Activated T-cell treated with anti-CD3 and anti-CD28 coated beads, Interleukin-2, amount 50 U/mL, for 72 hours (primary cell): Measurements from ENCODE around the gene ECD. TPM values are rescaled to one million over a fixed set of nuclear protein-coding genes. Genes with fewer than 3 reads are reported as not detected.
"Not testable (repeated sequence)": the region's sequence is repeated elsewhere in the genome, so short reads cannot be mapped to it uniquely, and the experiment has no call there.

ENCODE experiments used
- ATAC-seq, 2 donors: fragments of 150-1000 bp; cut with Tn5 transposase; replicated peaks in 1 of 2; 2 replicates each; pipeline ENCODE4 v1.10.0; 2021; ENCODE audit warnings: moderate library complexity in 2 of 2, mild to moderate bottlenecking in 1 of 2
- DNase-seq, 2 donors: peaks; one replicate each; pipeline ENCODE4 v3.0.0; 2021 to 2022; ENCODE audit warnings: mixed read lengths in 1 of 2
- H3K27ac Mint-ChIP-seq: one replicate; pipeline ENCODE4 v1.8.0; 2022; ENCODE audit warnings: mild to moderate bottlenecking, moderate library complexity, mixed read lengths
- H3K27me3 Mint-ChIP-seq: one replicate; pipeline ENCODE4 v1.8.0; 2022; ENCODE audit warnings: low read depth, mixed read lengths
- H3K36me3 Mint-ChIP-seq, 2 donors: one replicate each; pipeline ENCODE4 v1.8.0; 2022; ENCODE audit warnings: mixed read lengths in 2 of 2, mild to moderate bottlenecking in 1 of 2; ENCODE audit not compliant: insufficient read depth in 2 of 2
- H3K4me1 Mint-ChIP-seq: one replicate; pipeline ENCODE4 v1.8.0; 2022; ENCODE audit warnings: low read depth, mixed read lengths
- H3K4me3 Mint-ChIP-seq, 2 donors: one replicate each; pipeline ENCODE4 v1.8.0; 2022; ENCODE audit warnings: mild to moderate bottlenecking in 2 of 2, mixed read lengths in 2 of 2, moderate library complexity in 2 of 2
- H3K9me3 Mint-ChIP-seq, 2 donors: one replicate each; pipeline ENCODE4 v1.8.0; 2022; ENCODE audit warnings: mixed read lengths in 2 of 2
- total RNA-seq, 2 donors: library from RNA; stranded (reverse); gene quantifications; one replicate each; pipeline ENCODE4 v1.2.3, GENCODE V29; 2022

The ECD gene
- total RNA-seq, 2 donors from 2014 or later, result 31.9 to 32.8 TPM

DNA sequence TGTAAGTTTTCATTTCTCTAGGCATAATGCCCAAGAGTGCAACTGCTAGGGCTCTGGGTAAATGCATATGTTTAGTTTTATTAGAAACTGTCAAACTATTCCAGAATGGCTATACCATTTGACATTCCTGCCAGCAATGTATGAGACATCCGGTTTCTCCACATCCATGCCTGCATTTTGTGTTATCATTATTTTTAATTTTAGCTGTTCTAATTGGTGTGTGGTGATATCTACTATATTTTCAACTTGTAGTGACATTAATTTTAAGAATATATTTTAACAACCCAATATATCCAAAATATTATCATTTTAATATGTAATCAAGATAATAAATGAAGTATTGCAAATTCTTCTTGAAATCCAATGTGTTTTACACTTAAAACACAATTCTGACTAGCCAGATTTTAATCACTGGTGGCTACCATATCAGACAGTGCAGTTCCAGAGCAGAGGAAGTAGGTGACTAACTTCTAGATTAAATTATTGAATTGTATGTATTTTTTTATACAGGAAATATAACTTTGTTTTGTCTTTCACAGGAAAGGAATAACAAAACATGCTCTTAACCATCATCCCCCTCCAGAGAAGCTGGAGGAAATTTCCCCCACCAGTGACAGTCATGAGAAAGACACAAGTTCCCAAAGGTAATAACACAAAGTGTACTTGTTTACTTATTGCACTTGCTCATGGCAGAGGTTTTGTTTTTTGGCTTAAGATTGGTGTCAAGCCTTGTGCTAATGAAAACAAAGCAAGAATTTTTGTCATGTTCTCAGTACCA lies 6.5 kb upstream of the ECD start:
- ATAC-seq (no peak), DNase-seq (no peak)
- no peaks in the 10 kb centered on the region for H3K4me1 Mint-ChIP-seq
- H3K27me3 Mint-ChIP-seq, result no peaks in the 10 kb centered on the region
- H3K36me3 Mint-ChIP-seq, result peaks cover 0 to 2% of the 10 kb centered on the region in 2 donors
- no peaks in the 10 kb centered on the region for H3K9me3 Mint-ChIP-seq
- no peak overlapping the region for H3K27ac Mint-ChIP-seq
- no peak overlapping the region for H3K4me3 Mint-ChIP-seq

DNA sequence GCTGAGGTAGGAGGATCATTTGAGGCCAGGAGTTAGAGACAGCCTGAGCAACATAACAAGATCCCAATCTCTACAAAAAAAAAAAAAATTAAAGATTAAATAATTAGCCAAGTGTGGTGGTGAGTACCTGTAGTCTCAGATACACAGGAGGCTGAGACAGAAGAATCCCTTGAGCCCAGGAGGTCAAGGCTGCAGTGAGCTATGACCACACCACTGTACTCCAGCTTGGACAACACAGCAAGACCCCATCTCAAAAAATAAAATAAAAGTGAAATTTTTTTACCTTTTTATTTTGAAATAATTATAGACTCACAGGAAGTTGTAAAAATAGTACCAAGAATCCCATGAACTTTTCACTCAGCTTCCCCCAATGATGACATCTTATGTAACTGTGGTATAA lies 5.1 kb upstream of the ECD start:
- no peak for ATAC-seq
- Mint-ChIP-seq H3K9me3 (no peaks in the 10 kb centered on the region), H3K27ac (no peak overlapping the region)

DNA sequence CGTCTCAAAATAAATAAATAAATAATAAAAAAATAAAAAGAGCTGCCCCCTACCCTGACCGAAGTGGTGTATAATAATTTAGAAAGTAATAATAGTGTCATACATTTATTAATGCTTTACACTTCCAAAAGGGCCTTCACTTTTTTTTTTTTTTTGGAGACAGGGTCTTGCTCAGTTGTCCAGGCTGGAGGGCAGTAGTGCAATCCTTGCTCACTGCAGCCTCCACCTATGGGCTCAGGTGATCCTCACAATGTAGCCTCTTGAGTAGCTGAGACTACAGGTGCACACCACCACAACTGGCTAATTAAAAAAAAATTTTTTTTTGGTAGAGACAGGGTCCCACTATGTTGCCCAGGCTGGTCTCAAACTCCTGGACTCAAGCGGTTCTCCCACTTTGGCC lies 1.5 kb upstream of the ECD start:
- peak overlapping the region in 1 of 2 donors; percentile 51 for H3K4me3 Mint-ChIP-seq
- H3K9me3 Mint-ChIP-seq, result peaks cover 0 to 2% of the 10 kb centered on the region in 2 donors

More for the DNA sequence above, 5.1 kb upstream of the ECD start:
- H3K4me1 Mint-ChIP-seq, result peaks cover 7% of the 10 kb centered on the region
- peaks cover 0 to 3% of the 10 kb centered on the region in 2 donors for H3K36me3 Mint-ChIP-seq
- DNase-seq, result no peak
- no peak overlapping the region for H3K4me3 Mint-ChIP-seq
- H3K27me3 Mint-ChIP-seq, result no peaks in the 10 kb centered on the region

DNA sequence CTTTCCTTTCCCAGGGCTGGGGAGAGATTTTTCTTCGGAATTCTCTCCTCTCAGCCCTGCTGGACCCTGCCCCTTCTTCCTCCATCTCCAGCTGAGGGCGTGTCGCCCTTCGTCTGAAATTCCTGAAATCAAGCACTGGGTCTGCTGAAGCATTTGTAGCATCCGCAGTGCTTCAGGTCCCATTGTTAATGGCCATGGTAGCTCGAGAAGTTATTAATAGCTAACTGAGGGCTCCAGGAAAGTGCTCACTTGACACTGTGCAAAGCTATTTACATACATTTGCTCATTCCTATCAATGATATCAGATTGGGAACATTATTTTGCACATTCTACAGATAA lies 626 bp upstream of the ECD start:
- ATAC-seq (no peak), DNase-seq (no peak)
- no peaks in the 10 kb centered on the region for H3K27me3 Mint-ChIP-seq
- peaks cover 8 to 20% of the 10 kb centered on the region in 2 donors for H3K36me3 Mint-ChIP-seq
- H3K9me3 Mint-ChIP-seq, result peaks cover 0 to 2% of the 10 kb centered on the region in 2 donors
- H3K4me3 Mint-ChIP-seq, result peak overlapping the region; percentile 91 to 99
- peak overlapping the region; percentile 95 for H3K27ac Mint-ChIP-seq
- peaks cover 39% of the 10 kb centered on the region for H3K4me1 Mint-ChIP-seq

More for the DNA sequence above, 1.5 kb upstream of the ECD start:
- ATAC-seq (no peak), DNase-seq (no peak)
- Mint-ChIP-seq H3K4me1 (peaks cover 34% of the 10 kb centered on the region), H3K36me3 (peaks cover 8 to 15% of the 10 kb centered on the region in 2 donors), H3K27ac (no peak overlapping the region), H3K27me3 (no peaks in the 10 kb centered on the region)

DNA sequence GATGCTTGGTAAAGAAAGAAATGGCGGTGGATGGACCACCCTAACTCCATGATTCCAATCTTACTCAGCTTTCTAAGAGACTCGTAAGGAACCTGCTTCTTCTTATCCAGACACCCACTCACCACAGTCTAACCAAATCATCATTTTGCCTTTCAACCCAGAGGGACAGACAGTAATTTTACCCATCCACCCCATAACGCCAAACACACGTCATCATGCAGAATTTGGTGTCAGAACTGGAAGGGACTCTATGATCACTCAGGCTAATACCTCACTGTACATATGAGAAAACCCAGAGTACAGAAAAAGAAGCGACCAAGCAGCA lies 388 bp downstream of the ECD start:
- H3K27me3 Mint-ChIP-seq, result no peaks in the 10 kb centered on the region
- ATAC-seq, result no peak
- H3K4me3 Mint-ChIP-seq, result peak overlapping the region; percentile 98 to 99
- H3K36me3 Mint-ChIP-seq, result peaks cover 8 to 20% of the 10 kb centered on the region in 2 donors
- peaks cover 47% of the 10 kb centered on the region for H3K4me1 Mint-ChIP-seq
- H3K9me3 Mint-ChIP-seq, result peaks cover 0 to 2% of the 10 kb centered on the region in 2 donors
- H3K27ac Mint-ChIP-seq, result peak overlapping the region; percentile 100
- DNase-seq, result peak; percentile 3 to 29

DNA sequence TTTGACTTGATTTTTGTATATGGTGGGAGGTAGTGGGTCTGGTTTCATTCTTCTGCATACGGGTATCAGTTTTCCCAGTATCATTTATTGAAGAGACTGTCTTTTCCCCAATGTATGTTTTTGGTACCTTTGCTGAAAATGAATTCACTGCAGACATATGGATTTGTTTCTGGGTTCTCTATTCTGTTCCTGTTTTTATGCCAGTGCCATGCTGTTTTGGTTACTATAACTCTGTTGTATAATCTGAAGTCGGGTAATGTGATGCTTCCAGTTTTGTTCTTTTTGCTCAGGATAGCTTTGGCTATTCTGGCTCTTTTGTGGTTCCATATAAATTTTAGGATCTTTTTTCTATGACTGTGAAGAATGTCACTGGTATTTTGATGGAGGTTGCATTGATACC lies 836 bp downstream of the ECD start:
- Mint-ChIP-seq H3K4me1 (peaks cover 52% of the 10 kb centered on the region), H3K36me3 (peaks cover 10 to 22% of the 10 kb centered on the region in 2 donors), H3K27me3 (no peaks in the 10 kb centered on the region), H3K9me3 (peaks cover 0 to 2% of the 10 kb centered on the region in 2 donors), H3K4me3 (peak overlapping the region; percentile 98 to 99), H3K27ac (peak overlapping the region; percentile 100)
- DNase-seq (no peak), ATAC-seq (no peak)

DNA sequence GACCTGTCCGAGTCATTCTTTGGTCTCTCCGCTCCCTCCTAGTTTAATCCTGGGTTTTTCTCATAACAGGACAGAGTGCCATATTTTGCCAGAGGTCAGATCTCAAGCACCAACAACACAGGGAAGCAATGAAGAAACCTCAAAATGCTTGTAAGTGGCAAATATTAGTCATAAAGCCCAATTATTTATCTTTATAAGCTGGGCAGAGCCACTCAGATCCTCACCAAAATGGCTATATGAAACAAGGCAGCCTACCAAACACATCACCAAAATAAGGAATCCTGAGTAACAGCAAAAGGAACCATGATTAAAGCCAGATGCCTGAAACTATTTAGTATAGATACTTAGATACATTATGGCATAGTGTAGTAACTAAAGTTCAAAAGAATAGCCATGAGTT lies 4.7 kb downstream of the ECD start:
- Mint-ChIP-seq H3K27ac (peak overlapping the region; percentile 10), H3K4me3 (peak overlapping the region in 1 of 2 donors; percentile 18)
- no peak for ATAC-seq

DNA sequence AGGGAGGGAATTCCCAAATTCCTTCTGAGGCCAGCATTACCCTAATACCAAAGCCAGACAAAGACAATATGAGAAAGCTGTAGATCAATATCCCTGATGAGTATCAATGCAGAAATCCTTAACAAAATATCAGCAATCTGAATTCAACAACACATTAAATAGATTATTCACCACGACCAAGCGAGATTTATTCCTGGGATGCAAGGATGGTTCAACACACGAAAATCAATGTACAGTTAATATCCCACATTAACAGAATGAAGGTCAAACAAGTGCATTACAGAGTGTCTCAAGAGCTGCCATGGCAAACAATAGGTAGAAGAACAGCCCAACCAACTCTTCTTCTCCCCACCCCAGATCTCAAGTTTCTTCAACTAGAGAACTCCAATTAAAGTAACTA lies 6.1 kb downstream of the ECD start:
- ATAC-seq (no peak), DNase-seq (no peak)
- H3K27ac Mint-ChIP-seq, result peak overlapping the region; percentile 80
- H3K4me1 Mint-ChIP-seq, result peaks cover 56% of the 10 kb centered on the region
- no peaks in the 10 kb centered on the region for H3K27me3 Mint-ChIP-seq
- H3K4me3 Mint-ChIP-seq, result peak overlapping the region in 1 of 2 donors; percentile 33
- peaks cover 0 to 2% of the 10 kb centered on the region in 2 donors for H3K9me3 Mint-ChIP-seq
- H3K36me3 Mint-ChIP-seq, result peaks cover 7 to 31% of the 10 kb centered on the region in 2 donors

More for the DNA sequence above, 4.7 kb downstream of the ECD start:
- peaks cover 11 to 37% of the 10 kb centered on the region in 2 donors for H3K36me3 Mint-ChIP-seq
- peaks cover 67% of the 10 kb centered on the region for H3K4me1 Mint-ChIP-seq
- H3K9me3 Mint-ChIP-seq, result peaks cover 0 to 2% of the 10 kb centered on the region in 2 donors
- no peaks in the 10 kb centered on the region for H3K27me3 Mint-ChIP-seq
- no peak for DNase-seq

DNA sequence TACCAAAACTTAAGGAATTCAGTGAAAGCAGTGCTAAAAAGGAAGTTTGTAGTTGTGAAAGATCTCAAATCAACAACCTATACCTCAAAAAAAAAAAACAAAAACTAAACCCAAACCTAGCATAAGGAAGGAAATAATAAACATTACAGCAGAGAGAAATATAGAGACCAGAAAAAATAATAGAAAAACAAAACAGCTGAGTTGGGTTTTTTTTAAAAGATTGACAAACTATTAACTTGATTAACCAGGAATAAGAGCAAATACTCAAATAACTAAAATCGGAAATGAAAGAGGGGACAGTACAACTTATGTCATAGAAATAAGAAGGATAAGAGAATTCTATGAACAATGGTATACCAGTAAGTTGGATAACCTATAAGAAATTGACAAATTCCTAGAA lies 6.7 kb downstream of the ECD start:
- ATAC-seq (no peak), DNase-seq (no peak)
- H3K27me3 Mint-ChIP-seq, result no peaks in the 10 kb centered on the region
- peaks cover 0 to 2% of the 10 kb centered on the region in 2 donors for H3K9me3 Mint-ChIP-seq
- peak overlapping the region in 1 of 2 donors; percentile 33 for H3K4me3 Mint-ChIP-seq
- H3K4me1 Mint-ChIP-seq, result peaks cover 51% of the 10 kb centered on the region
- H3K36me3 Mint-ChIP-seq, result peaks cover 7 to 33% of the 10 kb centered on the region in 2 donors
- H3K27ac Mint-ChIP-seq, result peak overlapping the region; percentile 80

DNA sequence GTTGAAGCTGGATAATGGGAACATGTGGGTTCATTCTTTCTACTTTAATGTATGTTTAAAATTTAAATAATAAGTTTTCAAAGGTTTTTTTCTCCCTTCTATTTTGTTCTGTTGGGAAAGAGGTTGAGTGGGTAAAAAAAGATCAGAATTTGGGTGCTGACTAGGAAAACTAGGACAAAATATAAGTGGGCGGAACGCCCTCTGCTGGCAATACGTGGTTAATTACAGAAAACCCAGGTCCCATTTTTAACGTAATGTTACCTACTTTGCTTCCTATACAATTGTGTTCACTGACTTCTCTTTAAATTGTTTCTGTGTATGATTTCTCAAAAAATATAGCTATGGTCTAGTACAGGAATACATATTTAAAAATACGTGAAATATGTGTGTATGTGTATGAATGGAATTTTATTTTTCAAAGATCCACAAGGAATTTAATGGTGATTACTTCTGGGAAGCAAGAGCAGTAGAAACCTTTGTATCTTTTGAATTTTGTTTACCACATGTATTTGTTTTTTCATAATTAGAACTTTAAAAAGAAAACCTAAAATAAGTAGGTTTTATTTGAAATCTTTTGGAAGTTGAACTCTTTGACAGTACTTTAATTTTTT lies 8.7 kb downstream of the ECD start:
- ATAC-seq, result peak in 1 of 2 donors; percentile 38

DNA sequence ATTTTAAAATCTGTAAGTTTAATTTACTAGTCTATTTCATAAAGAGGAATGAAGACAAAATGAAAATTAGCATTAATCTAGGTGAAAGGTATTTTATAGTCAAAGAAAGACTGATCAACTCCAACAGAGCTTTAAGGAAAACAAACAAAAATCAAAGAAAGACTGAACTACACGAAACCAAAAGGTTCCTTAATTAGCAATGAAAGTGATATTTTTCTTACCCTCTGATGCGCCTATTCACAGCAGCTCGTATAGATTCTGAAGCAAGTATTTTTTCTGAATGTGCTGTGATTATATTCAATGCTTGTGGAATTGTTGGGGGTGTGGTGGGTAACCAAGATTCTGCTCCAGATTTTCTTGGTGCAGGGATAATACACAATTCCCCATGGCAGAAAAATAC lies 11.8 kb downstream of the ECD start:
- Mint-ChIP-seq H3K36me3 (peaks cover 2 to 32% of the 10 kb centered on the region in 2 donors), H3K4me3 (no peak overlapping the region), H3K27ac (no peak overlapping the region), H3K4me1 (peaks cover 18% of the 10 kb centered on the region), H3K27me3 (no peaks in the 10 kb centered on the region), H3K9me3 (no peaks in the 10 kb centered on the region)
- no peak for ATAC-seq
- DNase-seq, result no peak

More for the DNA sequence above, 8.7 kb downstream of the ECD start:
- Mint-ChIP-seq H3K27ac (peak overlapping the region; percentile 82), H3K27me3 (no peaks in the 10 kb centered on the region), H3K4me1 (peaks cover 44% of the 10 kb centered on the region), H3K9me3 (no peaks in the 10 kb centered on the region), H3K4me3 (no peak overlapping the region), H3K36me3 (peaks cover 5 to 33% of the 10 kb centered on the region in 2 donors)
- peak; percentile 41 to 54 for DNase-seq

DNA sequence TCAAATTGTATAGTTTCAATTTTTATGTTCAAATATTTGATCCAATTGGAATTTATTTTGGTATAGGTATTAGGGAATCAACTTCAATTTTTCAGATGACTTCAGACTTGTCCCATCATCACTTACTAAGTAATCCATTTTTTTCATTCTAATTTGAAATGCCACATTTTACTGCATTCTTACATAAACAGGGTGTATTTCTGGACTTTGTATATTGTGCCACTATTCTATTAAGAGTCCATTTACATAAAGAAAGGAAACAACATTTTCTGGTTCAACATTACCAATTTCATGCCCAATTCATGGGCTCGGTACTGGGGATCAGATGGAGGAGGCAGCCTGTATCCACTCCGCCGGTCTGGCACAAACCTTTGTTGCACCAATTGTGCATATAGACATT lies 15.8 kb downstream of the ECD start:
- DNase-seq (no peak), ATAC-seq (no peak)
- Mint-ChIP-seq H3K4me1 (peaks cover 5% of the 10 kb centered on the region), H3K9me3 (no peaks in the 10 kb centered on the region), H3K4me3 (no peak overlapping the region), H3K27me3 (no peaks in the 10 kb centered on the region), H3K27ac (no peak overlapping the region), H3K36me3 (peaks cover 6 to 25% of the 10 kb centered on the region in 2 donors)

DNA sequence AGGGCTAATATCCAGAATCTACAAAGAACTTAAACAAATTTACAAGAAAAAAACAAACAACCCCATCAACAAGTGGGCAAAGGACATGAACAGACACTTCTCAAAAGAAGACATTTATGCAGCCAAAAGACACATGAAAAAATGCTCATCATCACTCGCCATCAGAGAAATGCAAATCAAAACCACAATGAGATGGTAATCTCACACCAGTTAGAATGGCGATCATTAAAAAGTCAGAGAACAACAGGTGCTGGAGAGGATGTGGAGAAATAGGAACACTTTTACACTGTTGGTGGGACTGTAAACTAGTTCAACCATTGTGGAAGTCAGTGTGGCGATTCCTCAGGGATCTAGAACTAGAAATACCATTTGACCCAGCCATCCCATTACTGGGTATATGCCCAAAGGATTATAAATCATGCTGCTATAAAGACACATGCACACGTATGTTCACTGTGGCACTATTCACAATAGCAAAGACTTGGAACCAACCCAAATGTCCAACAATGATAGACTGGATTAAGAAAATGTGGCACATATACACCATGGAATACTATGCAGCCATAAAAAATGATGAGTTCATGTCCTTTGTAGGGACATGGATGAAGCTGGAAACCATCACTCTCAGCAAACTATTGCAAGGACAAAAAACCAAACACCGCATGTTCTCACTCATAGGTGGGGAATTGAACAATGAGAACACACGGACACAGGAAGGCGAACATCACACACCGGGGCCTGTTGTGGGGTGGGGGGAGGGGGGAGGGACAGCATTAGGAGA lies 17.0 kb downstream of the ECD start:
- not testable (repeated sequence) for H3K27me3 Mint-ChIP-seq, DNase-seq, H3K9me3 Mint-ChIP-seq, H3K4me1 Mint-ChIP-seq, H3K27ac Mint-ChIP-seq, H3K4me3 Mint-ChIP-seq, ATAC-seq
- H3K36me3 Mint-ChIP-seq, result peaks cover 3 to 18% of the 10 kb centered on the region in 2 donors
